ENCODE data around the gene MTG1.

DNA sequence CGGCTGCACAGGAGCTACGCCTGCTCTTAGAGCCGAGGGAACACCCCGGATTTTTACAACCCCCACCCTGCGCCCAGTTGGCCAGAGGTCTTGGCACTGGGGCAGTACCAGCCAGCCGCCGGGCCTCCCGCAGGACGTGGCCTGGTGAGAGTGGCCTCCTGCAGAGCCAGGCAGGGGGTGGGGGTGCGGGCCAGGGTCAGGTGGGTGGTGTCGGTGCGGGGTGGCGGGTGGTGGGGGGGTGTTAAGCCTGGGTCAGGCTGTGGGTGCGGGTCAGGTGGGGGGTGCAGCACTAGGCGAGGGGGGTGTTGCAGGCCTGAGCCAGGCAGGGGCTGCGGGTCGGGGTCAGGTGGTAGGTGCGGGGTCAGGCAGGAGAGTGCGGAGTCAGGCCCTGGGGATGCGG lies 21.4 kb upstream of the MTG1 start:
- TF ChIP-seq, protein P1, sequence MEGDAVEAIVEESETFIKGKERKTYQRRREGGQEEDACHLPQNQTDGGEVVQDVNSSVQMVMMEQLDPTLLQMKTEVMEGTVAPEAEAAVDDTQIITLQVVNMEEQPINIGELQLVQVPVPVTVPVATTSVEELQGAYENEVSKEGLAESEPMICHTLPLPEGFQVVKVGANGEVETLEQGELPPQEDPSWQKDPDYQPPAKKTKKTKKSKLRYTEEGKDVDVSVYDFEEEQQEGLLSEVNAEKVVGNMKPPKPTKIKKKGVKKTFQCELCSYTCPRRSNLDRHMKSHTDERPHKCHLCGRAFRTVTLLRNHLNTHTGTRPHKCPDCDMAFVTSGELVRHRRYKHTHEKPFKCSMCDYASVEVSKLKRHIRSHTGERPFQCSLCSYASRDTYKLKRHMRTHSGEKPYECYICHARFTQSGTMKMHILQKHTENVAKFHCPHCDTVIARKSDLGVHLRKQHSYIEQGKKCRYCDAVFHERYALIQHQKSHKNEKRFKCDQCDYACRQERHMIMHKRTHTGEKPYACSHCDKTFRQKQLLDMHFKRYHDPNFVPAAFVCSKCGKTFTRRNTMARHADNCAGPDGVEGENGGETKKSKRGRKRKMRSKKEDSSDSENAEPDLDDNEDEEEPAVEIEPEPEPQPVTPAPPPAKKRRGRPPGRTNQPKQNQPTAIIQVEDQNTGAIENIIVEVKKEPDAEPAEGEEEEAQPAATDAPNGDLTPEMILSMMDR (IDR thresholded peaks at IDR 0.05; ENCODE audit: low read depth, low read length), result no peak
- TF ChIP-seq EZH2phosphoT487 (IDR thresholded peaks at IDR 0.05; ENCODE audit: low read depth), result no peak
